ENCODE results near the gene LDHAL6B. TPM values are rescaled to one million over a fixed set of nuclear protein-coding genes. Genes with fewer than 3 reads are reported as not detected.

Gene LDHAL6B
- total and polyA plus RNA-seq, 5 donors from 2014 or later, result not detected

- H3K27me3 ChIP-seq (ENCODE audit: control insufficient read depth, insufficient read depth, low read length), result no peaks in the 10 kb centered on the region
- H3K27ac Mint-ChIP-seq, result no peak overlapping the region
- no peak overlapping the region for H3K4me3 ChIP-seq (ENCODE audit: low read depth, low read length)
- ATAC-seq (ENCODE audit: low read depth in 2 of 2) (no peak), DNase-seq (no peak)
- H3K36me3 ChIP-seq (ENCODE audit: control insufficient read depth, insufficient read depth, low read length), result no peaks in the 10 kb centered on the region
- no peak overlapping the region for H3K4me3 Mint-ChIP-seq
- H3K27ac ChIP-seq (ENCODE audit: insufficient read depth, low read length, poor library complexity, severe bottlenecking), result no peak overlapping the region
- H3K36me3 Mint-ChIP-seq, result no peaks in the 10 kb centered on the region
- no peaks in the 10 kb centered on the region for H3K9me3 ChIP-seq (ENCODE audit: control insufficient read depth in 2 of 2, low read length in 2 of 2)
- peaks cover 10% of the 10 kb centered on the region for H3K27me3 Mint-ChIP-seq
- H3K4me1 ChIP-seq (ENCODE audit: control insufficient read depth, insufficient read depth, low read length, poor library complexity, severe bottlenecking), result no peaks in the 10 kb centered on the region
- H3K4me1 Mint-ChIP-seq, result peaks cover 0 to 4% (median 0%) of the 10 kb centered on the region in 4 donors
- H3K9me3 Mint-ChIP-seq, result peaks cover 0 to 2% (median 0%) of the 10 kb centered on the region in 7 donors
These were observed 34.2 kb upstream of the LDHAL6B start for GRCh38 chr15:59172289-59172901.

- H3K36me3 ChIP-seq (ENCODE audit: control insufficient read depth, insufficient read depth, low read length), result no peaks in the 10 kb centered on the region
- H3K27me3 Mint-ChIP-seq, result peaks cover 10% of the 10 kb centered on the region
- no peak for ATAC-seq (ENCODE audit: low read depth in 2 of 2)
These were observed 33.4 kb upstream of the LDHAL6B start for GRCh38 chr15:59173194-59173593.

GRCh38 chr15:59174151-59174834 lies 32.4 kb upstream of the LDHAL6B start:
- ATAC-seq (ENCODE audit: low read depth in 2 of 2) (no peak), DNase-seq (no peak)
- Histone ChIP-seq H3K4me1 (ENCODE audit: control insufficient read depth, insufficient read depth, low read length, poor library complexity, severe bottlenecking) (no peaks in the 10 kb centered on the region), H3K9me3 (ENCODE audit: control insufficient read depth in 2 of 2, low read length in 2 of 2) (no peaks in the 10 kb centered on the region), H3K4me3 (ENCODE audit: low read depth, low read length) (no peak overlapping the region), H3K27me3 (ENCODE audit: control insufficient read depth, insufficient read depth, low read length) (no peaks in the 10 kb centered on the region), H3K27ac (ENCODE audit: insufficient read depth, low read length, poor library complexity, severe bottlenecking) (no peak overlapping the region), H3K36me3 (ENCODE audit: control insufficient read depth, insufficient read depth, low read length) (no peaks in the 10 kb centered on the region)
- no peaks in the 10 kb centered on the region for H3K36me3 Mint-ChIP-seq
- H3K4me3 Mint-ChIP-seq, result no peak overlapping the region
- H3K27me3 Mint-ChIP-seq, result peaks cover 10% of the 10 kb centered on the region
- H3K27ac Mint-ChIP-seq, result no peak overlapping the region
- peaks cover 0 to 4% (median 0%) of the 10 kb centered on the region in 4 donors for H3K4me1 Mint-ChIP-seq
- peaks cover 0 to 2% (median 0%) of the 10 kb centered on the region in 7 donors for H3K9me3 Mint-ChIP-seq

More at GRCh38 chr15:59173194-59173593, 33.4 kb upstream of the LDHAL6B start:
- no peaks in the 10 kb centered on the region for H3K9me3 ChIP-seq (ENCODE audit: control insufficient read depth in 2 of 2, low read length in 2 of 2)
- no peaks in the 10 kb centered on the region for H3K27me3 ChIP-seq (ENCODE audit: control insufficient read depth, insufficient read depth, low read length)
- H3K27ac ChIP-seq (ENCODE audit: insufficient read depth, low read length, poor library complexity, severe bottlenecking), result no peak overlapping the region
- no peak overlapping the region for H3K4me3 Mint-ChIP-seq
- H3K9me3 Mint-ChIP-seq, result peaks cover 0 to 2% (median 0%) of the 10 kb centered on the region in 7 donors
- no peak for DNase-seq
- H3K4me3 ChIP-seq (ENCODE audit: low read depth, low read length), result no peak overlapping the region
- no peak overlapping the region for H3K27ac Mint-ChIP-seq
- no peaks in the 10 kb centered on the region for H3K36me3 Mint-ChIP-seq
- no peaks in the 10 kb centered on the region for H3K4me1 ChIP-seq (ENCODE audit: control insufficient read depth, insufficient read depth, low read length, poor library complexity, severe bottlenecking)
- peaks cover 0 to 4% (median 0%) of the 10 kb centered on the region in 4 donors for H3K4me1 Mint-ChIP-seq

- no peak overlapping the region for H3K27ac Mint-ChIP-seq
- ATAC-seq (ENCODE audit: low read depth in 2 of 2), result peak; percentile 62 to 68
- Histone ChIP-seq H3K27ac (ENCODE audit: insufficient read depth, low read length, poor library complexity, severe bottlenecking) (no peak overlapping the region), H3K4me3 (ENCODE audit: low read depth, low read length) (no peak overlapping the region), H3K4me1 (ENCODE audit: control insufficient read depth, insufficient read depth, low read length, poor library complexity, severe bottlenecking) (no peaks in the 10 kb centered on the region), H3K36me3 (ENCODE audit: control insufficient read depth, insufficient read depth, low read length) (no peaks in the 10 kb centered on the region), H3K9me3 (ENCODE audit: control insufficient read depth in 2 of 2, low read length in 2 of 2) (no peaks in the 10 kb centered on the region), H3K27me3 (ENCODE audit: control insufficient read depth, insufficient read depth, low read length) (no peaks in the 10 kb centered on the region)
- H3K36me3 Mint-ChIP-seq, result no peaks in the 10 kb centered on the region
- peaks cover 10% of the 10 kb centered on the region for H3K27me3 Mint-ChIP-seq
- peak in 2 of 3 donors; percentile 14 to 77 for DNase-seq
- H3K4me3 Mint-ChIP-seq, result no peak overlapping the region
- H3K4me1 Mint-ChIP-seq, result peaks cover 0 to 4% (median 0%) of the 10 kb centered on the region in 4 donors
- peaks cover 0 to 2% (median 0%) of the 10 kb centered on the region in 7 donors for H3K9me3 Mint-ChIP-seq
These were observed 31.5 kb upstream of the LDHAL6B start for GRCh38 chr15:59174835-59175831.

GRCh38 chr15:59176653-59177316 lies 29.9 kb upstream of the LDHAL6B start:
- no peak overlapping the region for H3K4me3 Mint-ChIP-seq
- H3K27ac ChIP-seq (ENCODE audit: insufficient read depth, low read length, poor library complexity, severe bottlenecking), result no peak overlapping the region
- peaks cover 0 to 5% (median 2%) of the 10 kb centered on the region in 7 donors for H3K9me3 Mint-ChIP-seq
- peaks cover 4 to 5% of the 10 kb centered on the region in 2 experiments for H3K9me3 ChIP-seq (ENCODE audit: control insufficient read depth in 2 of 2, low read length in 2 of 2)
- no peak for DNase-seq
- H3K27me3 ChIP-seq (ENCODE audit: control insufficient read depth, insufficient read depth, low read length), result no peaks in the 10 kb centered on the region
- no peak overlapping the region for H3K4me3 ChIP-seq (ENCODE audit: low read depth, low read length)
- no peak for ATAC-seq (ENCODE audit: low read depth in 2 of 2)
- H3K36me3 Mint-ChIP-seq, result no peaks in the 10 kb centered on the region
- H3K4me1 ChIP-seq (ENCODE audit: control insufficient read depth, insufficient read depth, low read length, poor library complexity, severe bottlenecking), result no peaks in the 10 kb centered on the region
- H3K27ac Mint-ChIP-seq, result no peak overlapping the region
- peaks cover 10% of the 10 kb centered on the region for H3K27me3 Mint-ChIP-seq
- H3K36me3 ChIP-seq (ENCODE audit: control insufficient read depth, insufficient read depth, low read length), result no peaks in the 10 kb centered on the region
- H3K4me1 Mint-ChIP-seq, result peaks cover 0 to 4% (median 0%) of the 10 kb centered on the region in 4 donors

- Mint-ChIP-seq H3K27ac (no peak overlapping the region), H3K27me3 (peaks cover 10% of the 10 kb centered on the region), H3K4me3 (no peak overlapping the region)
These were observed 29.4 kb upstream of the LDHAL6B start for GRCh38 chr15:59177317-59177660.

GRCh38 chr15:59178151-59178695 lies 28.4 kb upstream of the LDHAL6B start:
- Mint-ChIP-seq H3K4me1 (peaks cover 0 to 4% (median 0%) of the 10 kb centered on the region in 4 donors), H3K4me3 (no peak overlapping the region), H3K27ac (no peak overlapping the region), H3K9me3 (peaks cover 0 to 10% (median 3%) of the 10 kb centered on the region in 7 donors), H3K36me3 (no peaks in the 10 kb centered on the region), H3K27me3 (peaks cover 10% of the 10 kb centered on the region)
- DNase-seq, result no peak
- no peak for ATAC-seq (ENCODE audit: low read depth in 2 of 2)
- H3K27ac ChIP-seq (ENCODE audit: insufficient read depth, low read length, poor library complexity, severe bottlenecking), result no peak overlapping the region
- no peaks in the 10 kb centered on the region for H3K4me1 ChIP-seq (ENCODE audit: control insufficient read depth, insufficient read depth, low read length, poor library complexity, severe bottlenecking)
- no peaks in the 10 kb centered on the region for H3K36me3 ChIP-seq (ENCODE audit: control insufficient read depth, insufficient read depth, low read length)
- no peaks in the 10 kb centered on the region for H3K27me3 ChIP-seq (ENCODE audit: control insufficient read depth, insufficient read depth, low read length)
- no peak overlapping the region for H3K4me3 ChIP-seq (ENCODE audit: low read depth, low read length)
- H3K9me3 ChIP-seq (ENCODE audit: control insufficient read depth in 2 of 2, low read length in 2 of 2), result peaks cover 4 to 8% of the 10 kb centered on the region in 2 experiments

More at GRCh38 chr15:59177317-59177660, 29.4 kb upstream of the LDHAL6B start:
- Mint-ChIP-seq H3K9me3 (peaks cover 0 to 6% (median 2%) of the 10 kb centered on the region in 7 donors), H3K4me1 (peaks cover 0 to 4% (median 0%) of the 10 kb centered on the region in 4 donors), H3K36me3 (no peaks in the 10 kb centered on the region)
- ATAC-seq (ENCODE audit: low read depth in 2 of 2) (no peak), DNase-seq (no peak)
- Histone ChIP-seq H3K27me3 (ENCODE audit: control insufficient read depth, insufficient read depth, low read length) (no peaks in the 10 kb centered on the region), H3K9me3 (ENCODE audit: control insufficient read depth in 2 of 2, low read length in 2 of 2) (peaks cover 4 to 8% of the 10 kb centered on the region in 2 experiments), H3K4me1 (ENCODE audit: control insufficient read depth, insufficient read depth, low read length, poor library complexity, severe bottlenecking) (no peaks in the 10 kb centered on the region), H3K36me3 (ENCODE audit: control insufficient read depth, insufficient read depth, low read length) (no peaks in the 10 kb centered on the region), H3K27ac (ENCODE audit: insufficient read depth, low read length, poor library complexity, severe bottlenecking) (no peak overlapping the region), H3K4me3 (ENCODE audit: low read depth, low read length) (no peak overlapping the region)

Measured in CD4-positive, CD25-positive, alpha-beta regulatory T cell (primary cell).